ENCODE measurements around the gene PRR12.
"Not testable (repeated sequence)": the region's sequence is repeated elsewhere in the genome, so short reads cannot be mapped to it uniquely, and the experiment has no call there.

PRR12 gene

DNA sequence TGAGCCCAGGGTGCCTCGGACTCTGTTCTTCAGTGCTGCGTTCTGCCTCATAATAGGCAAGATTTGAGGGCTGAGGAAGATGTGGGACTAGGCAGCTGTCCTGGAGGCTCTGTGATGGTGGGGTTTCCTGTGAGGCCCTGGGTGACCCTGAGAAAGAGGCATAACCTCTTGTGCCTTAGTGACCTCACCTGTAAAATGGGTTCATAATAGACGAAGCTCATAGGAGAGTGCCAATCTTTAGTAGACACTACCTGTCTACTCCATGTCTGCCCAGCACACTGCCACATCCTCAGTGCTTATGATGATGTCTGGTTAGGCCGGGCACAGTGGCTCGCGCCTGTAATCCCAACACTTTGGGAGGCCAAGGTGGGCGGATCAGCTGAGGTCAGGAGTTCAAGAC lies 25.6 kb downstream of the PRR12 start:
- DNase-seq (ENCODE audit: low read depth in 2 of 2): no peak

DNA sequence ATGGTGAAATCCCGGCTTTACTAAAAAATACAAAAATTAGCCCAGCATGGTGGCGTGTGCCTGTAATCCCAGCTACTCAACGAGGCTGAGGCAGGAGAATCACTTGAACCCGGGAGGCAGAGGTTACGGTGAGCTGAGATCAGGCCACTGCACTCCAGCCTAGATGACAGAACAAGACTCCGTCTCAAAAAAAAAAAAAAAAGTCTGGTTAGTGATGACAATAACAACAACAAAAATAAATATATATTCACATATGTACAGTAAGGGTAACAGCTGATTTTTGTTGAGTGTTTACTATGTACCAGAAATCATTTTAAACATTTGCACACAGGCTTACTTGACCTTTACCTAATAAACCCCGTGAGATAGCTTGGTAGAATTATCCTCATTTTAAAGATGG lies 26.0 kb downstream of the PRR12 start:
- no peak for DNase-seq (ENCODE audit: low read depth in 2 of 2)

DNA sequence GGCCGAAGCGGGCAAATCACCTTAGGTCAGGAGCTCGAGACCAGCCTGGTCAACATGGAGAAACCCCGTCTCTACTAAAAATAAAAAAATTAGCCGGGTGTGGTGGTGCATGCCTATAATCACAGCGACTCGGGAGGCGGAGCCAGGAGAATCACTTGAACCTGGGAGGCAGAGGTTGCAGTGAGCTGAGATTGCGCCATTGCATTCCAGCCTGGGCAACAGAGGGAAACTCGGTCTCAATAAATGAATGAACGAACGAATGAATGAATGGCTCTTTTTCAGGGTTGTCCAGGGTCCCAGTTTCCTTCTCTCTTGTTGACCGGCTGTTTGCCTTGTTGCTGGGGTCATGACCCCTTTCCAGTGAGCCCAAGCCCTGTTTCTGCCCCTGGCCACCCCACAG lies 26.9 kb downstream of the PRR12 start:
- DNase-seq (ENCODE audit: low read depth in 2 of 2): not testable (repeated sequence)

DNA sequence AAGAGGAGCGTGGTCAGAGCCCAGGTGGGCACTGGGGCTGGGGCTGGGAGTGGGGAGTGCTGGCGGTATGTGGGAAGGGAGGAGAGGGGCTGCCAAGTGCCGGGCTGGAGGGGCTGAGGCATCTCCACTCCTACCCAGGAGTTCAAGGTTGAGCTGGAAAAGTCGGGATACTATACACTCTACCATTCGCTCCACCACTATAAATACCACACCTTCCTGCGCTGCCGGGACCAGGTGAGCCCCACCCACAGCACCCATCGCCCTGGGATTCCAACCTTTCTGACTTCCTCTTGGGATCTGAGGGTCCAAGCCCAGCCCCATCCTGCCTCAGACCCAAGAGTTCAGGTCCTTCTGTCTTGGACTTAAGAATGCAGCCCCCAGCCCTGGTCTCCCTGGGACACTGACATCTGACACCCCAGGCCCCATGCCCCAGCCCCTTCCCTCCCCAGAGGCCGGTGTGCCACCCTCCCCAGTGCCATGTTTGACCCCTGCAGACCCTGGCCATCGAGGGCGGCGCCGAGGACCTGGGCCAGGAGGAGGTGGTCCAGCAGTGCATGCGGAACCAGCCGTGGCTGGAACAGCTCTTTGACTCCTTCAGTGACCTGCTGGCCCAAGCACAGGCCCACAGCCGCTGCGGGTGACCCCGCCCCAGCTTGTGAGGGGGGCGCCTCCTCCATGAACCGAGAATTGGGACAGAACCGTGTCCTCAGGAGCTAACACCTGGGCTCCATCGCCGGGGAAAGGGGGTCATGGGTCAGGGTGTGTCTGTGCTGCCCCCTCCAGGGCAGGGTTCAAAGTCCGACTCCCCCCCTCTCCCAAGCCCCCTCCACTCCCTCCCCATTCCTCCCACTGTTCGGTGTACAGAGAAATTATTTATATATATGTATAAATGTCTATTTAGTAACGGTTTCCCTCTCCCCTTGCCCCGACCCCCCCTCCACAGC lies 34.3 kb downstream of the PRR12 start:
- DNase-seq (ENCODE audit: low read depth in 2 of 2): no peak

DNA sequence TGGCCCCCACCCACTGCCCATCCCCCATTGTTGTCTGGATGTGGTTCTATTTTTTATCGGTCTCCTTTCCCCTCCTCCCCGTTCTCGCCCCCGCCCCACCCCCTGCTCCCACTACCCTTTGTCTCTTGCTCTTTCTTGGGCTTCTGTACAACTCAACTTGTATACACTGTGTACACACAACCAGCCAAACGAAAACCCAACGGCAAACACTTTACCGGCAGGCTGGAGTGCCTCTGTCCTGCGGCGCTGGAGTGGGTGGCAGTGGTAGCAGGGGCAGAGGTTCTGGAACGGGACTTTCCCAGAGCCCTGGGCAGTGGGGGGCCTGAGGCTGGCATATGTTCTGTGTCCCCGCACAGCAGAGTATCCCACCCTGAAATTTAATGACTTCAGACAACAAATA lies 35.2 kb downstream of the PRR12 start:
- no peak for DNase-seq (ENCODE audit: low read depth in 2 of 2)

DNA sequence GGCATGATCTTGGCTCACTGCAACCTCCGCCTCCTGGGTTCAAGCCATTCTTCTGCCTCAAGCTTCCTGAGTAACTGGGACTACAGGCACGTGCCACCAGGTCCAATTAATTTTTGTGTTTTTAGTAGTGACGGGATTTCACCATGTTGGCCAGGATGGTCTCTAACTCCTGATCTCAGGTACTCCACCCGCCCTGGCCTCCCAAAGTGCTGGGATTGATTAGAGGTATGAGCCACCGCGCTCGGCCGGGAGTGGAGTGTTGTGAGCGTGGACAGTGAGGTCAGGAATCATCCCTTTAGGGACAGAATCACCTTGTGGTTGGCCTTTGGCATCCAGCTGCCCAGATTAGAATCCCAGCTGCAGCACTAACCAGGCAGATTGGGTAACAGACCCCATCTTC lies 38.7 kb downstream of the PRR12 start:
- no peak for DNase-seq (ENCODE audit: low read depth in 2 of 2)

DNA sequence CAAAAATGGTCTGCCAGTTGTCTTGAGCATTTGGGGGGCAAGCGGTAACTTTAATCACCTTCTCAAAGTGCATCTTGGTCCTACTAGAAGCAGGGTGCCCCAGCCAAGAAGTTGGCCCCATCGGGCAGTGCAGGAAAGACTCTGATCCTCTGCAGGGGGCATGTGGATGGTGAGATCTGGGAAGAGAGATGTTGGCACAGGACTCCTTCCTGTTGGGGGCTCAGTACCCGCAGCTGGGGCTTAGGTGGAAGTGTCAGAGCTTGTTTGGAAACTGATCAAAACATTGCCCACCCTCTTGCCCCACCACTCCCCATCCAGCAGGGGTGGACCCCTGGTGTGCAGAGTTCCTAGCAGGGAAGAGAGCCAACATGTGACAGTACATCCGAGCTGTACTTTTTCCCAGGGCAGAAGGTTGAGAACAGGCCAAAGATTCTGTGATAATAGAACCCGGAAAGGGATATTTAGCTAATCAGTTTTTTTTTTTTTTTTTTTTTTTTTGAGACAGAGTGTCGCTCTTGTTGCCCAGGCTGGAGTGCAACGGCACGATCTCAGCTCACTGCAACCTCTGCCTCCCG lies 40.1 kb downstream of the PRR12 start:
- DNase-seq (ENCODE audit: low read depth in 2 of 2): no peak

DNA sequence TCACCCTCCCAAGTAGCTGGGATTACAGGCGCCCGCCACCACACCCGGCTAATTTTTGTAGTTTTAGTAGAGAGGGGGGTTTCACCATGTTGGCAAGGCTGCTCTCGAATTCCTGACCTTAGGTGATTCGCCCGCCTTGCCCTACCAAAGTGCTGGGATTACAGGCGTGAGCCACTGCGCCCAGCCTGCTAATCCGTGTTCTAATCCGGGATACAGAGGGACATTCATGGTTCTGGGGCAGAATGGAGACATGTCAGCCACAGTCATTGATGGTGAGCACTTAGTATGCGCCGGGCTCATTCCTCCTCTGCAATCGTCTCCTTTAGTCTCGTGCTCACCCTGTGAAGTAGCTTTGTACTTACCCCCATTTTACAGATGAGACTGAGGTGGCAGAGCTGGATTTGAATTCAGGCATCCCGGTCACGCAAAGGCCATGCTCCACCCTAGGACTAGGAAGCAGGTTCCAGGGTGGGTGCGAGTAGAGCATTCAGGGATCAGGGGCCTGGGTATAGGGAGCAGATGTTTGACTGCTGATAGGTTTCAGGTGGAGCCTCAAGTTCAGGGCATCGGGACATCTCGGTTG lies 40.7 kb downstream of the PRR12 start:
- no peak for DNase-seq (ENCODE audit: low read depth in 2 of 2)

DNA sequence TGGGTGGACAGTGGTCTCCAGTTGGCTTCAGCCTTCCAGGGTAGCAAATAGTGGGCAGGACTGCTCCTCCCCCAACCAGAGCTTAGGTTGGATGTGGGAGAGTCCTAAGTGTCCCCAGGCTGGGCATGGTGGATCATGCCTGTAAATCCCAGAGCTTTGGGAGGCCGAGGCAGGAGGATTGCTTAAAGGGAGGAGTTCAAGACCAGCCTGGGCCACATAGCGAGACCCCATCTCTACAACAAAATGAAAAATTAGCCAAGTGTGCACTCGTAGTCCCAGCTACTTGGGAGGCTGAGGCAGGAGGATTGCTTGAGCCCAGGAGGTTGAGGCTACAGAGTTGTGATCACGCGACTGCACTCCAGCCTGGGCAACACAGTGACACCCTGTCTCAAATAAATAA lies 41.6 kb downstream of the PRR12 start:
- no peak for DNase-seq (ENCODE audit: low read depth in 2 of 2)

DNA sequence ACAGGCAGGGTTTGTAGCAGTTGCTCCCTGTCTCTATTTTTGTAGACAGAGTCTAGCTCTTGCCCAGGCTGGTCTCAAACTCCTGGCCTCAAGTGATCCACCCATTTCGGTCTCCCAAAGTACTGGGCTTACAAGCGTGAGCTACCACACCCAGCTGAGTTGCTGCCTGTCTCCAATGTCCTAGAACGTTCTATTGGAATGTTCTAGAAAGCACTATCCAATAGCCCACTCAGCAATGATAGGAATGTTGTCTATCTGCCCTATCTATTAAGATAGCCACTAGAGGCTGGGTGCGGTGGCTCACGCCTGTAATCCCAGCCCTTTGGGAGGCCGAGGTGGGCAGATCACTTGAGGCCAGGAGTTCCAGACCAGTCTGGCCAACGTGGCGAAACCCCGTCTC lies 42.3 kb downstream of the PRR12 start:
- not testable (repeated sequence) for DNase-seq (ENCODE audit: low read depth in 2 of 2)

DNA sequence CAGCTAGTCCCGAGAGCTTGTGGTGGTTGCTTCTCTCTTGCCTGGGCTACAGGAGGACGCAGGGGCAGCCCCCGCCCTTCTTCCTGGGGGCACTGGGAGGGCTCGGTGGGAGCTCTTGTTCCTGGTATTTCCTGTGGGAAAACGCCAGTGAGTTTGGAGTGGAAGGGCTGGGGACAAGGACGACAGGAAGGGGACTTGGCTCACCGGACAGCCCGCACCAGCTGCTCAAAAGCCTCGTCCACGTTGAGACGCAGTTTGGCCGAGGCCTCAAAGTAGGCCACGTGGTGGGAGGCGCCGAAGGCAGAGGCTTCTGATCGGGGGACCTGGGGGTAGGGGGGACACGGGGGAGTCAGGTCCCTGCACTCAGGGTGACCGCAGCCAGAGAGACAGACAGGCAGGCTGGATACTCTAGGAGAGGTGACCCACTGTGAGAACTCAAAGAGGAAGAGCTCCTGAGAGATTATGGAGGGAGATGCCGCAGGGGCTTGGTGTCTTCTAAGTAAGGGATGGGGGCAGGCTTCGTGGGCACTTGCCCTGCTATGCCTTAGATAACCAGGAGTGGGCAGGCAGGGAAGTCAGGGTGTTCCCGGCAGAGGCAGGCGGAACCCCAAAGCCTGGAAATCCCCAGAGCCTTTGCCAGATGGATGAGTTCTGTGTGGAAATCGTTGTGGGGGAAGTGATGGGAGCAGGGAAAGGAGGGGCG lies 44.7 kb downstream of the PRR12 start:
- DNase-seq (ENCODE audit: low read depth in 2 of 2): no peak

DNA sequence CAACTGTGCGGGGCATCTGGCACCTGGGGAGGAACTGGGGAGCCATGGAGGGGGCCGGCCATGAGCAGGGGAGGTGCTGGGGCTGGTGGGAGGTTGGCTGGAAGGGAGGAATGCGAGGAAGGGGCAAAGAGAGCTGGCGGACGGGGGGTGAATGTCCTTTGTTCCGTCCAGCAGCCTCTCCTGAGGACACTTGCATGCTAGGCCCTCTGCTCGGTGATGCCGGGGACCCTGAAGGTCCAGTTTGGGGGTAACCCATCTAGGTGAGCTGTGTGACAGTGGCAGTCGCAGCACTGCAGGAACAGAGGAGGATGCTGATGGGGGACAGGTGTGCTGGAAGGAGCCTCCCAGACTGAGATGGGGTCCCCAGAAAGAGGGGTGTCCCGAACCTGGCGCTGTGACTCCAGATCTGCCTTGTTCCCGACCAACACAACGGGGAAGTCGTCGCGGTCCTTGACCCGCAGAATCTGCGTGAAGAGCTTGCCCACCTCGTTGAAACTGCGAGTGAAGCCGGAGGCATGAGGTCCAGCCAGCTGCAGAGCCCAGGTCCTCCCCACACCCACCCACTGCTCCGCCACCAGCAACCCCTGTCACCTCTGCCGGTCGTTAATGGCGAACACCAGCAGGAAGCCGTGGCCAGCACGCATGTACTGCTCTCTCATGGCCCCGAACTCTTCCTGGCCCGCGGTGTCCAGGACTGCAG lies 45.4 kb downstream of the PRR12 start:
- no peak for DNase-seq (ENCODE audit: low read depth in 2 of 2)

DNA sequence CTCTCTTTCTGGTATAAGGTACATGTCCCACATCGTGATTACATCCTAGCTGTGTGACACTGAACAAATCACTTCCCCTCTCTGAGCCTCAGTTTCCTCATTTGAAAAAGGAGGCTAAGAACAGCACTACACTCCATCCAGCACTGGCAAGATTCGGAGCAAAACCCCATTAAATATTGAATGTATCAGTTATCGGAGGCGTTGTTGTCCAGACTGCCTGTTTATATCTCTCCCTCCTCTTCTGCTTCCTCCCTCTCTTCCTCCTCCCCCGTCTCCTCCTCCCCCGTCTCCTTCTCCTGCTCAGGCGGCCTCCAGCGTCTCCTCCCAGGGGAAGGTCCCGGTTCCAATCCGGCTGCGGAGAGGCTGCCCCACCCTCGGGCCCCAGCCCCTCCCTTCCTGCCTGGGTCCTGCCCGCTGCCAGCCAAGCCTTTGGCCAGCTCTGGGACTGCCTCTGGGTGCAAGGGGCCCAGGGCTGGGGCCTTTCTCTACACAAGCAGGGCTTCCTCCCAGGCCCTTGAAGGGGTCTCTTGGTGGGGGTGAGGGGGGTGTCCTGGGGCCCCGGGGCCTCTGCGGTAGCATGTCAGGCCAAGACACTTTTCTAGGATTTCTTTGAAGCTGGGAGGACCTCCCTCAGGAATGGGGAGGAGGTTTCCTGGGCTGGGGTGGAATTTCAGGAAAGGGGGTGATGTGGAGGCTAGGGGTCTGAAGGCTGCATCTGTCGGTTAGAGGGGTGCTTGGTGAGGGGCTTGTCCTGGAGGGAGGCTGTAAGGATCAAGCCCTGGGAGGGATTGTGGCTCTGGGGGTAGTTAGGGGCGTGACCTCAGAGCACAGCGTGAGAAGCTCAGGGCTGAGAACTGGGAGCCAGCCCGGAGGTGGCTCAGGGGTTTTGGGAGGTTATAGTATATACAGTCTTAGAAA lies 47.1 kb downstream of the PRR12 start:
- DNase-seq (ENCODE audit: low read depth in 2 of 2): no peak

DNA sequence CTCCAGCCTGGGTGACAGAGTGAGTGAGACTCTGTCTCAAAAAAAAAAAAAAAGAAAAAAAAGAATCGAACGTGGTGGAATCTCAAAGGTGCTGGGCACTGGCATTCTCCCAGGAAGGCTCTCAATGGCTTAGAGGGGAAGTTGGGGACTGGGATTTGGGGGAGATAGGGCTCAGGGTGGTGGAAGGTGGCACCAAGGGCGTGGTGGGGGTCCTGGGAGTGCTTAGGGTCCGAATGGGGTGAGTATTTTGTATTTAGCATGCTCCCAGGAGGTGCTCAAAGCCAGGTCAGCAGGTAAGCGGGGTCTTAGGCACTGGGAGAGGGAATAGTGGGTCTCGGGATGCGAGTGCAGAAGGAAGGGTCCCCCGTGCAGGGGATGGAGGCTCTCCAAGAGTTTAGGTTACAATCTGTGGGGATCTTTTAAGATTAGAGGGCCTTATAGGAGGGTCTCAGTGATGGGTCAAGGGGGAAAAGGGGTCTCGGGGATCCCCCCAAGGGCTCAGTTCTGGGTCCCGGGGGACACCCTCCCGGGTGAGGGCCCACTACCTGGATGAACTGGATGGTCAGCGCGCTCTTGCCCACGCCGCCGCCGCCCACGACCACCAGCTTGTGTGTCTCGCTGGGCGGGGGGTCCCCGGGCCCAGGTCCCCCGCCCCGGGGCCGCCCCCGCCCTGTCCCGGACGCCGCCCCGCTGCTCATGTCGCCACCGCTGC lies 48.6 kb downstream of the PRR12 start:
- no peak for DNase-seq (ENCODE audit: low read depth in 2 of 2)

DNA sequence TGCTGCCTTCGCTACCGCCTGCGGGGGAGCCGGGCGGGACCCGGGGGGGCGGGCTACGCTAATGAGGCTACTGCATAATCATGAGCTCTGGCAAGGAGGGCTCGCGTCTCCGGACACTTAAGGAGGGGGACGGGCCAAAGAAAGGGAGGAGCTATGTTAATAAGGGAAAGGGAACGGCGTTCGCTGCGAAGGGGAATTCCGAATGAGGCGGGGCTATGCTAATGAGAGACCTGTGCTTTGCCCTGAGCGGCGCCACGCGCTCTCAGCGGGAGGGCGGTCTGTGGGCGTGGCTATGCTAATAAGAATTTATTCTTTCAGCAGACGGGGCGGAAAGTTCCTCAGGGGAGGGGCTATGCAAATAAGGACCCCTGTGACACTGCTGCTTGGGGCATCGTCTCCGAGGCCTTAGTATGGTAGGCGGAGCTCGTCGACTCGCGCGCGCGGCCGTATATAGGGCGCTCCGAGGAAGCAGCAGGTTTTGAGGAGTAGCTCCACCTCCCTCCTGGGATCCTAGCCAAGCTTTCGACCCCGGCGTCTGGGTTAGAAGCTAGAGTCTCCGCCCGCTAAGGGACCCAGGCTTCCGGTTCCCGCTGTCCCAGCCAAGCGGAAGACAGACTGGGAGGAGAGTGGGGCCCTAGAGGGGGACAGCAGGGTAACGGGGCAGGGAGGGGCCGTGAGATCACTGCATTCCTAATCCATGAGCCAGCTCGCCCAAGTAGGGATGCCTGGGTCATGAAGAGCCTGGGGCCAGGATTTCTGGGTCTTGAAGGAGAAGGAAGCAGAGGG lies 49.3 kb downstream of the PRR12 start, which contains the start of gene RRAS:
TSS of gene RRAS (minus strand) at position 31 of the 786 bp plus-strand sequence. CDS start 45 bp downstream, outside the sequence.
- peak; percentile 99 to 100 for DNase-seq (ENCODE audit: low read depth in 2 of 2)

DNA sequence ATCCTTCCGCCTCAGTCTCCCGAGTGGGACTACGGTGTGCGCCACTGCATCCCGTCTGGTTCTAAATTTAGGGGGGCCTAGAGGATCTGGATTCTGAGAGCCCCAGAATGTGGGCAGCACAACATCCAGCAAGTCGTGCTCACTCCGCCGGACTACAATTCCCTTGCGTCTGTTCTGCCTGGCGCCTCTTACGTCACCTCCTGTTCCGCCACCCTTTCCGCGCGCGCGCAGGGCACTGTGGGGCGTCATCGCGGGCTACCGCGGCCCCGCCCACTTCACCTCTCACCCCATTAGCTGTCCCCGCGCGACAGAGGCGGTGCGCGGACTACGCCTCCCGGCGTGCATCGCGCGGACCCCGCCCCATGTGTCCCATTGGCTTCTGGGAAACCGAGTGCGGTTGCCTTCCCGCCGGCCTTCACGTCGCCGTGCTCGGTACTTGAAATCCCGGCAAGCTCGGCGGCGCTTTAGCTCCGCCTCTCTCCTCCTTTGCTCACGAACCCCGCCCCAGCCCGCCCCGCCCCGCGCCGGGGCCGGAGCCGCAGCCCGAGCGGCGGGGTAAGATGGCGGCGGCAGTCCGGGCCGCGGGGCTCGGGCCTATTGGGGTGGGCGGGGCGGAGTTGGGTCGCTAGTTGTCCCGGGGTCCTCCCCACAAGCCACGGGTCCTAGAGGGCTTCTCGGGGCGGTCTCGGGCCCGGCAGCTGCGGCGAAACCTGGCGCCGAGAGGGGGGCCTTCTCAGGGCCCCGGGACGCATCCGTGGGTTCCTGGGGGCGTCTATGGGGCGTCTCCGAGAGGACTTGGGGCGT lies 50.9 kb downstream of the PRR12 start, which contains the start of gene SCAF1:
TSS of gene SCAF1 (plus strand) at position 522 of the 804 bp plus-strand sequence. CDS start 2,818 bp downstream, outside the sequence.
- DNase-seq (ENCODE audit: low read depth in 2 of 2): peak; percentile 100

DNA sequence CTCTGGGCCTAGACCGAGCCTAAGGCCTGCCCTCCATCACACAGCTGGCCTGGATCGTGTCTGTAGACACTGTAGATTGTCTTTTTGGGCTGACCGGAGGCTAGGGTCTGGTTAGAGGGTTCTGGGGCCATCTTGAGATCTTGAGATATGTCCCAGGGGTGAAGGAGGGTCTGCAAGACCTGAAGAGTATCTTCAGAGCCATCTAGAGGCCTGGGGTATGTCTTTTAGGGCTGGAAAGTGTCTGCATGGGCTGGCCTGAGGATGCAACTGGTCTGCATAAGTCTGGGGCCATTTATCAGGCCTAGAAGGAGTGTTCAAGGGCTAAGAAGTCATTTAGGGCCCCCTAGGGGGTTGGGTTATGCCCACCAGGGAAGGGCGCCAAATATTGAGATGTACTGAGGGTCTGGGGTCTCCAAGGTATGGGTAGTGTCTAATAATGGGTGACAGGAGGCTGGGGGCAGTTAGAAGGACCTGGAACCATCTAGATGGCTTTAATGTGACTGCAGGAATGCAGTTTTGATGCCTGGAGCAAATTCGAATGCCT lies 51.6 kb downstream of the PRR12 start:
- DNase-seq (ENCODE audit: low read depth in 2 of 2): no peak

DNA sequence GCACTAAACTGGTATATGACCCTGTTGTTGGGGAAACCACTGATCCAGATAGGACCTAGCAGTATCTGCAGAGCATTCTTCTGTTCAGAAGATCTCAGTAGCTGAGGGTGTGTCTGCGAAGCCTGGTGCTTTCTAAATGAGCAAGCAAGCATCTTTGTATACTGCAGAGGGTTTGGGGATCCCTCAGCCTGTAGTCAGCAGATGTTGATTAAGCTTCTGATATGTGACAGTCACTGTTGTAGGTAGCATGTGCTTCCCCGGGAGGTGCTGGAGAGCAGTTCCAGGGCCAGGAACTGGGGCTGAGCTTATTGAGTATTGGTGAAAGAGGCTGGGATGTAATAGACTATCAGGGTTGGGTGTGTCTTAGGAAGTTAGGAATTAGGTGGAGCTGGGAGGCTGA lies 52.5 kb downstream of the PRR12 start:
- DNase-seq (ENCODE audit: low read depth in 2 of 2): no peak
